Loucy (cell line): Measurements from ENCODE around the gene HRH2.
A peak's percentile ranks its signal among the peaks of the same experiment; 100 is the strongest.

Experiments
- H2AFZ ChIP-seq: fragments of 200-600 bp; sonication (generic); 2 replicates; pipeline ENCODE4 v1.6.0; 2016; ENCODE audit warnings: antibody characterized with exemption, mild to moderate bottlenecking, low read length, moderate library complexity
- H3F3A ChIP-seq: fragments of 200-600 bp; 2 replicates; pipeline ENCODE4 v1.6.0; 2016; ENCODE audit warnings: antibody characterized with exemption, low read depth, mild to moderate bottlenecking
- H3K27me3 ChIP-seq: fragments of 200-600 bp; sonication (generic); 2 replicates; pipeline ENCODE4 v1.6.1; 2014; ENCODE audit warnings: low read length, mild to moderate bottlenecking; ENCODE audit not compliant: insufficient read depth, poor library complexity, severe bottlenecking
- H3K36me3 ChIP-seq: fragments of 200-600 bp; sonication (generic); 2 replicates; pipeline ENCODE4 v1.6.1; 2016; ENCODE audit warnings: low read length; ENCODE audit not compliant: insufficient read depth
- H3K4me1 ChIP-seq: fragments of 200-600 bp; sonication (generic); 2 replicates; pipeline ENCODE4 v1.5.1; 2014; ENCODE audit warnings: low read length, mild to moderate bottlenecking; ENCODE audit not compliant: insufficient read depth, poor library complexity, severe bottlenecking
- H3K4me2 ChIP-seq: fragments of 200-600 bp; sonication (generic); 2 replicates; pipeline ENCODE4 v1.6.0; 2014; ENCODE audit warnings: antibody characterized with exemption, low read length, low read depth, mild to moderate bottlenecking; ENCODE audit not compliant: poor library complexity, severe bottlenecking
- H3K4me3 ChIP-seq: fragments of 200-600 bp; sonication (generic); 2 replicates; pipeline ENCODE4 v1.5.1; 2014; ENCODE audit warnings: low read length, mild to moderate bottlenecking, mixed read lengths; ENCODE audit not compliant: poor library complexity, severe bottlenecking
- H3K79me2 ChIP-seq: fragments of 200-600 bp; sonication (generic); 2 replicates; pipeline ENCODE4 v1.6.1; 2014; ENCODE audit warnings: low read length; ENCODE audit not compliant: insufficient read depth
- H3K9ac ChIP-seq: fragments of 200-600 bp; sonication (generic); 2 replicates; pipeline ENCODE4 v1.6.0; 2014; ENCODE audit warnings: mild to moderate bottlenecking, low read depth, low read length, moderate library complexity; ENCODE audit not compliant: poor library complexity, severe bottlenecking
- H3K9me2 ChIP-seq: fragments of 200-600 bp; sonication (generic); replicated peaks from 2 replicates; pipeline ENCODE4 v1.6.1; 2016; ENCODE audit warnings: low read depth, low read length, mixed read lengths
- H3K9me3 ChIP-seq: fragments of 200-600 bp; sonication (generic); 2 replicates; pipeline ENCODE4 v1.6.1; 2014; ENCODE audit warnings: mild to moderate bottlenecking, antibody characterized with exemption, low read length, low read depth; ENCODE audit not compliant: insufficient read depth
- H4K20me1 ChIP-seq: fragments of 200-600 bp; sonication (generic); 2 replicates; pipeline ENCODE4 v1.6.0; 2014; ENCODE audit warnings: antibody characterized with exemption, low read length, mild to moderate bottlenecking; ENCODE audit not compliant: insufficient read depth, poor library complexity, severe bottlenecking
- EZH2phosphoT487 ChIP-seq: fragments of 200-600 bp; IDR thresholded peaks from 2 replicates; pipeline ENCODE4 v1.6.1; 2018; ENCODE audit warnings: antibody characterized with exemption, mild to moderate bottlenecking, moderate library complexity, borderline replicate concordance
- TF ChIP-seq, protein P1 (sequence below): fragments of 200-600 bp; sonication (generic); conservative IDR thresholded peaks from 2 replicates; pipeline ENCODE4 v1.5.1; 2014; ENCODE audit warnings: mild to moderate bottlenecking, antibody characterized with exemption, low read length

Gene HRH2

DNA sequence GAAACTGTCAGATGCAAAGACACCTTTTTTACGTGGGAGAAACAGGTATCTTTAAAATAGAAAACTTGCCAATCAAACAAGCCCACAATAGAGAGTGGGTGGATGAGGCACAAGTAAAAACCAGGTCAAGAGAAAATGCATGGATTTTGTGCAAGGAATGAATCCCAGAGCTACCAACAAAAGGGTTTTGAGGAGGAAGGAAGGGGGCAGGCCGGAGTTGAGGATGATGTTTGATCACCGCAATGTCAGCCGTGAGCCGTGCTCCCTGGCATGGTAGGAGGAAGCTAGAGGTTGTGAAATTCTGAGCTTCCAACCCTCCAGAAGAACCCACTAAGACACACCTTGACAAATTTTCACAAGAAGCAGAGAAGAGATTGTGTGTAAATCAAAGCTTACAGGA is 53.2 kb downstream of the HRH2 start:
- Histone ChIP-seq H3K9ac (no peak overlapping the region), H3K9me3 (no peaks in the 10 kb centered on the region), H3K4me3 (no peak overlapping the region), H3K79me2 (no peaks in the 10 kb centered on the region), H3F3A (no peaks in the 10 kb centered on the region), H3K4me1 (peaks cover 22% of the 10 kb centered on the region), H3K27me3 (no peaks in the 10 kb centered on the region), H3K4me2 (no peak overlapping the region), H2AFZ (no peak overlapping the region), H4K20me1 (no peaks in the 10 kb centered on the region), H3K9me2 (no peaks in the 10 kb centered on the region), H3K36me3 (no peaks in the 10 kb centered on the region)
- TF ChIP-seq EZH2phosphoT487: no peak
- TF ChIP-seq, protein P1, sequence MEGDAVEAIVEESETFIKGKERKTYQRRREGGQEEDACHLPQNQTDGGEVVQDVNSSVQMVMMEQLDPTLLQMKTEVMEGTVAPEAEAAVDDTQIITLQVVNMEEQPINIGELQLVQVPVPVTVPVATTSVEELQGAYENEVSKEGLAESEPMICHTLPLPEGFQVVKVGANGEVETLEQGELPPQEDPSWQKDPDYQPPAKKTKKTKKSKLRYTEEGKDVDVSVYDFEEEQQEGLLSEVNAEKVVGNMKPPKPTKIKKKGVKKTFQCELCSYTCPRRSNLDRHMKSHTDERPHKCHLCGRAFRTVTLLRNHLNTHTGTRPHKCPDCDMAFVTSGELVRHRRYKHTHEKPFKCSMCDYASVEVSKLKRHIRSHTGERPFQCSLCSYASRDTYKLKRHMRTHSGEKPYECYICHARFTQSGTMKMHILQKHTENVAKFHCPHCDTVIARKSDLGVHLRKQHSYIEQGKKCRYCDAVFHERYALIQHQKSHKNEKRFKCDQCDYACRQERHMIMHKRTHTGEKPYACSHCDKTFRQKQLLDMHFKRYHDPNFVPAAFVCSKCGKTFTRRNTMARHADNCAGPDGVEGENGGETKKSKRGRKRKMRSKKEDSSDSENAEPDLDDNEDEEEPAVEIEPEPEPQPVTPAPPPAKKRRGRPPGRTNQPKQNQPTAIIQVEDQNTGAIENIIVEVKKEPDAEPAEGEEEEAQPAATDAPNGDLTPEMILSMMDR: no peak

GRCh38 chr5:175711472-175712312 is 53.8 kb downstream of the HRH2 start:
- H4K20me1 ChIP-seq: no peaks in the 10 kb centered on the region
- H3K4me2 ChIP-seq: no peak overlapping the region
- no peak overlapping the region for H3K4me3 ChIP-seq
- H3K4me1 ChIP-seq: peaks cover 22% of the 10 kb centered on the region
- no peaks in the 10 kb centered on the region for H3F3A ChIP-seq
- H3K36me3 ChIP-seq: no peaks in the 10 kb centered on the region
- H3K9me2 ChIP-seq: no peaks in the 10 kb centered on the region
- H3K9ac ChIP-seq: no peak overlapping the region
- H3K79me2 ChIP-seq: no peaks in the 10 kb centered on the region
- TF ChIP-seq, protein P1: no peak
- TF ChIP-seq EZH2phosphoT487: no peak
- H3K9me3 ChIP-seq: no peaks in the 10 kb centered on the region
- H2AFZ ChIP-seq: no peak overlapping the region
- H3K27me3 ChIP-seq: no peaks in the 10 kb centered on the region

DNA sequence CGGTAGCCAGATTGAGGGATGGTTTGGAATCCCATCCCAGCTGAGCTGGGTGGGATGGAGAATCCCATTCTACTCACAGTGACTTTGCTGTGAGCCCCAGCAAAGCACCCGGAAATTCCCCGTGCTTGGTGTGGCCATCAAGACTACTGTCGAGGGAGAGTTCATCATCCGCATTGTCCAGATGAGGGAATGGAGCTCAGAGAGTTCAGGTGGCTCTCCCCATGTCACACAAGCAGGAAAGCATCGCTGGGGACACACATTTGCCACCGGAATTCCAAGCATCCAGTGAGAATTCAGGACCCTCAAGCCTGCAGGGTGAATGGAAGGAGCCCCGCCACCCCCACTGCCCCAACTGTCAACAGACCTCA is 54.4 kb downstream of the HRH2 start:
- H3K4me2 ChIP-seq: peak overlapping the region; percentile 55
- no peaks in the 10 kb centered on the region for H3K36me3 ChIP-seq
- no peaks in the 10 kb centered on the region for H3K79me2 ChIP-seq
- no peak overlapping the region for H2AFZ ChIP-seq
- no peak overlapping the region for H3K4me3 ChIP-seq
- H4K20me1 ChIP-seq: no peaks in the 10 kb centered on the region
- H3K4me1 ChIP-seq: peaks cover 22% of the 10 kb centered on the region
- TF ChIP-seq, protein P1: no peak
- TF ChIP-seq EZH2phosphoT487: no peak
- H3K27me3 ChIP-seq: no peaks in the 10 kb centered on the region
- no peak overlapping the region for H3K9ac ChIP-seq
- no peaks in the 10 kb centered on the region for H3K9me3 ChIP-seq
- no peaks in the 10 kb centered on the region for H3K9me2 ChIP-seq
- H3F3A ChIP-seq: no peaks in the 10 kb centered on the region
